Measurements from ENCODE around the gene SERPINI1.

GRCh38 chr3:167712445-167712844 lies 23.1 kb upstream of the SERPINI1 start:
- no peak for TF ChIP-seq CTCF (IDR thresholded peaks at IDR 0.05)
- TF ChIP-seq POLR2AphosphoS5 (IDR thresholded peaks at IDR 0.05) = no peak
- no peak for TF ChIP-seq POLR2A (IDR thresholded peaks at IDR 0.05)
